ENCODE measurements around the gene BRINP1. TPM values are rescaled to one million over a fixed set of nuclear protein-coding genes. Genes with fewer than 3 reads are reported as not detected.

The BRINP1 gene
- total and polyA plus RNA-seq, 2 experiments from 2014 or later: 13.4 to 33.5 TPM

GRCh38 chr9:119416793-119417192, 47.6 kb upstream of the BRINP1 start:
- no peak overlapping the region for H2AFZ ChIP-seq
- H4K20me1 ChIP-seq (replicated peaks; ENCODE audit: insufficient read depth): no peaks in the 10 kb centered on the region
- no peak overlapping the region for H3K27ac ChIP-seq (ENCODE audit: low read depth)
- no peak overlapping the region for H3K4me3 ChIP-seq
- Mint-ChIP-seq H3K4me3 (no peak overlapping the region), H3K36me3 (ENCODE audit: low read depth) (no peaks in the 10 kb centered on the region), H3K27me3 (ENCODE audit: insufficient read depth, low read depth, poor library complexity) (peaks cover 3% of the 10 kb centered on the region), H3K27ac (no peak overlapping the region), H3K4me1 (peaks cover 6% of the 10 kb centered on the region; the same call in 1 of the 3 replicates), H3K9me3 (no peaks in the 10 kb centered on the region)
- peaks cover 4% of the 10 kb centered on the region; the same call in 1 of the 2 replicates for H3K9me2 ChIP-seq (ENCODE audit: insufficient read depth)
- H3K27me3 ChIP-seq (ENCODE audit: insufficient read depth): no peaks in the 10 kb centered on the region
- ATAC-seq: no peak
- TF ChIP-seq ETS1 (IDR thresholded peaks at IDR 0.05) (no peak), EZH2phosphoT487 (IDR thresholded peaks at IDR 0.05; ENCODE audit: unreplicated experiment) (no peak), EZH2 (IDR thresholded peaks at IDR 0.05; ENCODE audit: low read depth, unreplicated experiment) (no peak), ZNF331 (CRISPR knock-in tag; IDR thresholded peaks at IDR 0.05; ENCODE audit: low read depth) (no peak), ZNF114 (CRISPR knock-in tag; IDR thresholded peaks at IDR 0.05) (no peak), CREB1 (CRISPR knock-in tag; IDR thresholded peaks at IDR 0.05; ENCODE audit: low read depth) (no peak), NANOG (IDR thresholded peaks at IDR 0.05; ENCODE audit: borderline replicate concordance) (no peak), ZNF462 (CRISPR knock-in tag; IDR thresholded peaks at IDR 0.05) (no peak), JUNB (IDR thresholded peaks at IDR 0.05; ENCODE audit: unreplicated experiment) (no peak), STAT1 (IDR thresholded peaks at IDR 0.05; ENCODE audit: unreplicated experiment) (no peak), POLR2AphosphoS5 (IDR thresholded peaks at IDR 0.05; ENCODE audit: low read depth) (no peak)
- TF ChIP-seq, protein P1, sequence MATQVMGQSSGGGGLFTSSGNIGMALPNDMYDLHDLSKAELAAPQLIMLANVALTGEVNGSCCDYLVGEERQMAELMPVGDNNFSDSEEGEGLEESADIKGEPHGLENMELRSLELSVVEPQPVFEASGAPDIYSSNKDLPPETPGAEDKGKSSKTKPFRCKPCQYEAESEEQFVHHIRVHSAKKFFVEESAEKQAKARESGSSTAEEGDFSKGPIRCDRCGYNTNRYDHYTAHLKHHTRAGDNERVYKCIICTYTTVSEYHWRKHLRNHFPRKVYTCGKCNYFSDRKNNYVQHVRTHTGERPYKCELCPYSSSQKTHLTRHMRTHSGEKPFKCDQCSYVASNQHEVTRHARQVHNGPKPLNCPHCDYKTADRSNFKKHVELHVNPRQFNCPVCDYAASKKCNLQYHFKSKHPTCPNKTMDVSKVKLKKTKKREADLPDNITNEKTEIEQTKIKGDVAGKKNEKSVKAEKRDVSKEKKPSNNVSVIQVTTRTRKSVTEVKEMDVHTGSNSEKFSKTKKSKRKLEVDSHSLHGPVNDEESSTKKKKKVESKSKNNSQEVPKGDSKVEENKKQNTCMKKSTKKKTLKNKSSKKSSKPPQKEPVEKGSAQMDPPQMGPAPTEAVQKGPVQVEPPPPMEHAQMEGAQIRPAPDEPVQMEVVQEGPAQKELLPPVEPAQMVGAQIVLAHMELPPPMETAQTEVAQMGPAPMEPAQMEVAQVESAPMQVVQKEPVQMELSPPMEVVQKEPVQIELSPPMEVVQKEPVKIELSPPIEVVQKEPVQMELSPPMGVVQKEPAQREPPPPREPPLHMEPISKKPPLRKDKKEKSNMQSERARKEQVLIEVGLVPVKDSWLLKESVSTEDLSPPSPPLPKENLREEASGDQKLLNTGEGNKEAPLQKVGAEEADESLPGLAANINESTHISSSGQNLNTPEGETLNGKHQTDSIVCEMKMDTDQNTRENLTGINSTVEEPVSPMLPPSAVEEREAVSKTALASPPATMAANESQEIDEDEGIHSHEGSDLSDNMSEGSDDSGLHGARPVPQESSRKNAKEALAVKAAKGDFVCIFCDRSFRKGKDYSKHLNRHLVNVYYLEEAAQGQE (IDR thresholded peaks at IDR 0.05; ENCODE audit: unreplicated experiment): no peak
- TF ChIP-seq, protein P2, sequence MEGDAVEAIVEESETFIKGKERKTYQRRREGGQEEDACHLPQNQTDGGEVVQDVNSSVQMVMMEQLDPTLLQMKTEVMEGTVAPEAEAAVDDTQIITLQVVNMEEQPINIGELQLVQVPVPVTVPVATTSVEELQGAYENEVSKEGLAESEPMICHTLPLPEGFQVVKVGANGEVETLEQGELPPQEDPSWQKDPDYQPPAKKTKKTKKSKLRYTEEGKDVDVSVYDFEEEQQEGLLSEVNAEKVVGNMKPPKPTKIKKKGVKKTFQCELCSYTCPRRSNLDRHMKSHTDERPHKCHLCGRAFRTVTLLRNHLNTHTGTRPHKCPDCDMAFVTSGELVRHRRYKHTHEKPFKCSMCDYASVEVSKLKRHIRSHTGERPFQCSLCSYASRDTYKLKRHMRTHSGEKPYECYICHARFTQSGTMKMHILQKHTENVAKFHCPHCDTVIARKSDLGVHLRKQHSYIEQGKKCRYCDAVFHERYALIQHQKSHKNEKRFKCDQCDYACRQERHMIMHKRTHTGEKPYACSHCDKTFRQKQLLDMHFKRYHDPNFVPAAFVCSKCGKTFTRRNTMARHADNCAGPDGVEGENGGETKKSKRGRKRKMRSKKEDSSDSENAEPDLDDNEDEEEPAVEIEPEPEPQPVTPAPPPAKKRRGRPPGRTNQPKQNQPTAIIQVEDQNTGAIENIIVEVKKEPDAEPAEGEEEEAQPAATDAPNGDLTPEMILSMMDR (conservative IDR thresholded peaks at IDR 0.05; ENCODE audit: low read depth in 2 of 2): no peak
- no peaks in the 10 kb centered on the region for H3F3A ChIP-seq (replicated peaks; ENCODE audit: low read depth)
- no peaks in the 10 kb centered on the region for H3K4me1 ChIP-seq (ENCODE audit: insufficient read depth)
- H3K36me3 ChIP-seq (ENCODE audit: insufficient read depth): no peaks in the 10 kb centered on the region
- DNase-seq (ENCODE audit: low spot score): no peak
- no peak overlapping the region for H3K4me2 ChIP-seq
- no peaks in the 10 kb centered on the region for H3K79me2 ChIP-seq (replicated peaks; ENCODE audit: insufficient read depth)
